ENCODE results near the gene ITPR2. TPM values are rescaled to one million over a fixed set of nuclear protein-coding genes. Genes with fewer than 3 reads are reported as not detected.
"Not testable (repeated sequence)": the region's sequence is repeated elsewhere in the genome, so short reads cannot be mapped to it uniquely, and the experiment has no call there.

ITPR2 gene
- polyA plus RNA-seq, 2 of the 4 experiments (the other 2 are of a cell fraction): 3.1 to 8.1 TPM

DNA sequence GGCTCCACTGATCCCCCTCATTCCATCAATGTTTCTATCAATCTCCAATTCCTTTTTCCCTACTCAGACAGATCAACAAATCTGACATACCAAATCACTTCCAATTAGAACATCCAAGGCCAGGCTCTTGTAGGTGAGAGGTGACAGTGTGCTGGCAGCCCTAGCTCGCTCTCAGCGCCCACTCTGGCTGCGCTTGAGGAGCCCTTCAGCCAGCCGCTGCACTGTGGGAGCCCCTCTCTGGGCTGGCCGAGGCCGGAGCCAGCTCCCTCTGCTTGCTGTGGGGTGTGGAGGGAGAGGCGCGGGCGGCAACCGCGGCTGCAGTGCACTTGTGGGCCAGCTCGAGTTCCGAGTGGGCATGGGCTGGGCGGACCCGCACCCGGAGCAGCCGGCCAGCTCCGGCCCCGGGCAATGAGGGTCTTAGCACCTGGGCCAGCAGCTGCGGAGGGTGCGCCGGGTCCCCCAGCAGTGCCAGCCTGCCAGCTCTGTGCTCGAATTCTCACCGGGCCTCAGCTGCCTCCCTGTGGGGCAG is 6.0 kb upstream of the ITPR2 start:
- ChIA-PET CTCF (interaction anchor here (1.1 kb wide), 1 partner anchor 16 kb away, joined by 4 read pairs; no protein-coding TSS in a partner anchor), POLR2A (no interaction called here)
- H3K4me3 ChIP-seq: no peak overlapping the region
- no peak overlapping the region for H3K27ac ChIP-seq
- no peak overlapping the region for H3K4me2 ChIP-seq
- ATAC-seq (no peak), DNase-seq (ENCODE audit: low read depth in 1 of 2, low spot score in 1 of 2) (no peak), FAIRE-seq (no peak)
- H3K4me1 ChIP-seq: no peaks in the 10 kb centered on the region
- no peaks in the 10 kb centered on the region for H3K9me3 ChIP-seq
- WGBS (ENCODE audit: missing lambda C conversion rate): 90% methylated on average over 24 of the region's 24 CpGs
- TF ChIP-seq HES2 (IDR thresholded peaks at IDR 0.05) (no peak), HOXB5 (CRISPR knock-in tag; IDR thresholded peaks at IDR 0.05) (no peak), ZFP36 (IDR thresholded peaks at IDR 0.05; ENCODE audit: borderline replicate concordance, partially characterized antibody) (no peak), HEYL (CRISPR knock-in tag; IDR thresholded peaks at IDR 0.05) (no peak), KDM1A (IDR thresholded peaks at IDR 0.05; ENCODE audit: low read depth) (no peak)

DNA sequence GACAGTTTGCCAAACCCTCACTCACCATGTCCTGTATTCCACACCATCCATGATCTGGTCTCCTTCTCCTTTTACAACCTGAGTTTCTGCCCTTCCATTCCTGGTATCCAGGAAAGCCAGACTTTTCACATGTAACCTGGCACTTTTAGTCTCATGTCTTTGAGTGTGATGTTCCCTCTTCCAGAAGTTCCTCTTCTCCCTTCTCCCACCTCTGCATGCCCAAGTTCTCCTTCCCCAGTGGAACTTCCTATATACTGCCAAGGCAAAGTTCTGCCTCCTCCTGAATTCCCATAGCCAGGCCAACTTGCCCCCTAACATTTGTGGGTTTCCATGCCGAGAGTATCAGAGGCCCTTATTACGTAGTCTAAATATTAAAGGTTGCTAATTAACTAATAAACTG is 3.2 kb upstream of the ITPR2 start:
- FAIRE-seq: no peak
- TF ChIP-seq CHD2 (IDR thresholded peaks at IDR 0.05; ENCODE audit: low read length, partially characterized antibody) (no peak), PHF8 (IDR thresholded peaks at IDR 0.05; ENCODE audit: borderline replicate concordance, low read depth) (no peak), HDAC2 (IDR thresholded peaks at IDR 0.05) (no peak), ESRRA (IDR thresholded peaks at IDR 0.05; ENCODE audit: borderline replicate concordance, low read length) (no peak), FOSL2 (IDR thresholded peaks at IDR 0.05) (no peak), FOSL2 (CRISPR knock-in tag; IDR thresholded peaks at IDR 0.05) (no peak), EHMT2 (IDR thresholded peaks at IDR 0.05; ENCODE audit: low read depth) (no peak), TFCP2L1 (CRISPR knock-in tag; IDR thresholded peaks at IDR 0.05) (no peak), MAZ (IDR thresholded peaks at IDR 0.05; ENCODE audit: borderline replicate concordance, low read depth, low read length) (no peak), HOXA7 (CRISPR knock-in tag; IDR thresholded peaks at IDR 0.05) (no peak), CBX8 (IDR thresholded peaks at IDR 0.05) (no peak), EP300 (IDR thresholded peaks at IDR 0.05) (no peak), RNF2 (IDR thresholded peaks at IDR 0.05; ENCODE audit: borderline replicate concordance, low read depth) (no peak), RARB (CRISPR knock-in tag; IDR thresholded peaks at IDR 0.05) (no peak), SMC3 (IDR thresholded peaks at IDR 0.05) (no peak), RFX5 (IDR thresholded peaks at IDR 0.05) (no peak), HOXB5 (CRISPR knock-in tag; IDR thresholded peaks at IDR 0.05) (no peak), BHLHE40 (IDR thresholded peaks at IDR 0.05; ENCODE audit: low read depth, low read length) (no peak), RAD21 (conservative IDR thresholded peaks at IDR 0.05 in 1 of 2, IDR thresholded peaks at IDR 0.05 in 1 of 2) (no peak), POLR2AphosphoS2 (conservative IDR thresholded peaks at IDR 0.05; ENCODE audit: low read length) (no peak)
- TF ChIP-seq, protein P1, sequence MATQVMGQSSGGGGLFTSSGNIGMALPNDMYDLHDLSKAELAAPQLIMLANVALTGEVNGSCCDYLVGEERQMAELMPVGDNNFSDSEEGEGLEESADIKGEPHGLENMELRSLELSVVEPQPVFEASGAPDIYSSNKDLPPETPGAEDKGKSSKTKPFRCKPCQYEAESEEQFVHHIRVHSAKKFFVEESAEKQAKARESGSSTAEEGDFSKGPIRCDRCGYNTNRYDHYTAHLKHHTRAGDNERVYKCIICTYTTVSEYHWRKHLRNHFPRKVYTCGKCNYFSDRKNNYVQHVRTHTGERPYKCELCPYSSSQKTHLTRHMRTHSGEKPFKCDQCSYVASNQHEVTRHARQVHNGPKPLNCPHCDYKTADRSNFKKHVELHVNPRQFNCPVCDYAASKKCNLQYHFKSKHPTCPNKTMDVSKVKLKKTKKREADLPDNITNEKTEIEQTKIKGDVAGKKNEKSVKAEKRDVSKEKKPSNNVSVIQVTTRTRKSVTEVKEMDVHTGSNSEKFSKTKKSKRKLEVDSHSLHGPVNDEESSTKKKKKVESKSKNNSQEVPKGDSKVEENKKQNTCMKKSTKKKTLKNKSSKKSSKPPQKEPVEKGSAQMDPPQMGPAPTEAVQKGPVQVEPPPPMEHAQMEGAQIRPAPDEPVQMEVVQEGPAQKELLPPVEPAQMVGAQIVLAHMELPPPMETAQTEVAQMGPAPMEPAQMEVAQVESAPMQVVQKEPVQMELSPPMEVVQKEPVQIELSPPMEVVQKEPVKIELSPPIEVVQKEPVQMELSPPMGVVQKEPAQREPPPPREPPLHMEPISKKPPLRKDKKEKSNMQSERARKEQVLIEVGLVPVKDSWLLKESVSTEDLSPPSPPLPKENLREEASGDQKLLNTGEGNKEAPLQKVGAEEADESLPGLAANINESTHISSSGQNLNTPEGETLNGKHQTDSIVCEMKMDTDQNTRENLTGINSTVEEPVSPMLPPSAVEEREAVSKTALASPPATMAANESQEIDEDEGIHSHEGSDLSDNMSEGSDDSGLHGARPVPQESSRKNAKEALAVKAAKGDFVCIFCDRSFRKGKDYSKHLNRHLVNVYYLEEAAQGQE (IDR thresholded peaks at IDR 0.05): no peak
- 83% methylated on average over 2 of the region's 2 CpGs for WGBS (ENCODE audit: missing lambda C conversion rate)
- Histone ChIP-seq H3K4me3 (no peak overlapping the region), H3K9me3 (no peaks in the 10 kb centered on the region), H3K4me2 (no peak overlapping the region), H3K27ac (no peak overlapping the region), H3K4me1 (no peaks in the 10 kb centered on the region)
- ChIA-PET POLR2A (interaction anchor here (0.7 kb wide), 1 partner anchor 542 kb away, joined by 3 read pairs; no protein-coding TSS in a partner anchor), CTCF (no interaction called here)
- ATAC-seq: no peak
- DNase-seq (ENCODE audit: low read depth in 1 of 2, low spot score in 1 of 2): no peak

- ATAC-seq; DNase-seq (ENCODE audit: low read depth in 1 of 2, low spot score in 1 of 2); POLR2A ChIA-PET; H3K4me2 ChIP-seq; H3K4me1 ChIP-seq; H3K27ac ChIP-seq; H3K4me3 ChIP-seq; H3K9me3 ChIP-seq; FAIRE-seq: not testable (repeated sequence)
- 93% methylated on average over 7 of the region's 7 CpGs for WGBS (ENCODE audit: missing lambda C conversion rate)
- CTCF ChIA-PET: interaction anchor here (0.6 to 3.9 kb wide), 11 partner anchors 8 to 719 kb away, joined by 3 to 23 read pairs (median 4); partner anchors contain the start of gene C12orf71
Observed at GRCh38 chr12:26834503-26835060, 1.6 kb upstream of the ITPR2 start.

All from A549 (cell line).